HG03442 (cell line): ENCODE measurements around the gene PCSK6.

Source experiments
- ATAC-seq: cut with Tn5 transposase; IDR thresholded peaks from one replicate; pipeline ENCODE4 v1.9.1; 2021; ENCODE audit warnings: mild to moderate bottlenecking, moderate library complexity; ENCODE audit not compliant: unreplicated experiment

The PCSK6 gene

DNA sequence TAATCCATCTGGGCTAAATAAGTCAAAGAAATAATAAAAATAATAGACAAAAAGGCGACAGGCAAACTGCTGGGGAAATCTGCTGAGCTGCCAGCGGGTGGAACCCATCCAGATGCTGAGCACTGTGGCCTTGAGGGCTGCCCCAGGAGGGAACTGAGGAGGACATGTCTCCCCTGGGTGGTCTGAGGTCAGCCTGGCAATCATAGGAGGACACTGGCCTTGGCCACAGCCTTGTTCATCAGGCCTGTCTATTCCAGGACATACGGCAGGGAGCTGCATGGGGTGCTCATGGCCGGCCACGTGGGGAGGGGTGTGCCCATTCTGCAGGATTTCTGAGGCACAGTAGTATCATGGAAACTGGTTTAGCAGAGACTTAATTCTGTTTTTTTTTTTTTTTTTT, 173.0 kb downstream of the PCSK6 start:
- ATAC-seq, result no peak

DNA sequence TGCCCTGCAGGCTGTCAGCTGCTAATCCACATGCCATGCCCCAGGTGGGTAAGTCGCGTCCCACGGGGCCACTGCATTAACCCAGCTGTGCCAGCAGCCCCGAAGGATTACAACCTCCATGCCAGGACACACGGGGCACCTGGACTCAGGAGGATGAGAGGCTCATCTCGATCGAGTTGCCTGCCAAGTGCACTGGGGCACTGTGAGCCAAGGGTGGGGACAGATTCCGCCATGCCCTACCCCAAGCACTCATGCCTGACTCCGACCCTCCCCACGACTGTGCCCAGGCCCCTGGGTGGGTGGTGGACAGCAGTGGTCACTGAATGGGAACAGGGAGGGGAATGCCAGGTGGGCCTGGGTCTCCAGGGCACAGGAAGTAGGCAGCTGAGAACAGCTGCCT, 173.8 kb downstream of the PCSK6 start:
- ATAC-seq, result no peak

DNA sequence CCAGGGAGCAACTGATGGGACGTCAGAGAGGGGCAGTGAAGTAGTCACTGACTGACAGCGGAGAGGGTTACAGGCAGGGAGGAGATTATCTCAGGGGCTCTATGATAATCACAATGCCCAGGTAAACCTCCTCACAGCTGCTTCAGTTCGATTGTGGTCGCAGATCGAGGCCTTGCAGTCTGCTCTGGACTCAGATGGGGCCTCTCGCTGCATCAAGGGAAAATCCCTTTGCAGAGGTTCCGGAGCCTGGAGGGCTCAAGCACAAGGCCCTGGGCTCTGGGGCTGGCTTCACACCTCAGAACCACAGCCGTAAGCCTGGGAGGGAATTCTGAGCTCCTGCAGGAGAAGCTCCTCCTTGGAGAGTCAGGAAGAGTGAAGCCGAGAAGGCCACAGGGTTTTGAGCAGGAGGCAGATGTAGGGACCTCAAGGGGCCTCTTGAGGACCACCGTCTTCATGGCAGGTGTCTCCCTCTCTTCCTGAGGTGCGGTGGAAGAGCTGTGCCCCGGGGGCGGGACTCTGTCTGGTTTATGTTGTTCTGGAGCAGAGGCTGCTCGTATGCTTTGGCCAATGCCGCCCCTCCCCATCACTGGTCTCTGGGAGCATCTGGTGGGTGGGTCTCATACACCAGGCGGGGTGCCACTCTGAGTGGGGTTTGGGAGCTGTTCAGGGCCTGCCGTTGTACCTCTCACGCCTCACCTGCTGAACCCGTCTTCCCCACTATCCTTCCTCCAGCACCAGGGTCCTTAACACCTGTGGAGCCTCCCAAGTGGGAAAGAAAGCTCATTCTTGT, 175.0 kb downstream of the PCSK6 start:
- no peak for ATAC-seq

DNA sequence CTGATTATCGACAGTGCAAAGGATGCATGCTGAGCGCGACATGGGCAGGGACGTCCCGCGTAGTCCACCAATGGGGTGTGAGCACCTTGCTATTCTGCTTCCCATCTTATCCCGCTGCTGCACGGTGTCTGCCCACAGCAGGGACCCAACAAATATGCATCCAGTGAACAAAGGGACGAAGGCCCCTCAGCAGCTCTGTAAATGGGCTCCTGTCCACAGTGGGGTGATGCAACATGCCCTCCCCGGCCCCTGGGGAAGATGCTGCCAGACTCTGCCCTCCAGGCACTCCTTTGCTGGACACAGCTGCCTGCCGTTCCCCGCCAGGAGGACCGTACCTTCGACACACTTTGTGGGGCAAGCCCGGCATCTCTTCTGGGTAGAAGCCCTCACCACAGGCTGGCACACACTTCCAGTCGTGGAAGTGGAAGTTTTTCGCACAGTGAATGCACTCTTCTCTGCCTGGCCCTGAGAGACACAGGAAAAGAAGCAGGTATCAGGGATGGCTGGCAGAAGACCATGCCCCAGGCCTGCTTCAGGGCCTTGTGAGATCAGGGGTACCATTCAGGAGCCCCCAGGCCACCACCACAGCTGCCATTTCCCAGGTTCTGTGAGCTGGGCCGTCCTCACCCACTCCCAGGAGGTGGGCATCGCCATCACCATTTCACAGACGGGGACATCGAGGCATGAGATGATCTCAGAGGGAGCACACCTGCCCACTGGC, 176.3 kb downstream of the PCSK6 start:
- no peak for ATAC-seq

DNA sequence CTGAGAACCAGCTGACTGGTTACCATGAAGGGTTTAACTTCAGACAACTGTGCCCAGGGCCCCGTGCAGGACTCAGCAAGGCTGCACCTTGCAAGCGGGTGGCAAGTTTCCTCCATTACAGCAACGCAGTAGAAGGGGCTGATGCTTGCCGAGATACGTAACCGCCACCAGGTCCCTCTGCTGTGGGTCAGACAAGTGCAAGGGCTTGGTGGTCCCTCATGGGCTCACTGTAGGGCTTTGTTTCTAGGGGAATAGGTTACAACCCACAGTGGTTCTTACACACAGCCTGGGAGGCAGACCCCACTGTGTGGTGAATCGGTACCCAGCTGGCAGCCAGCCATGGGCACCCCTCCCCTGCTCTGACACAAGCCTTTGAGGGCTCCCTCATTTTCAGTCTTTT, 179.0 kb downstream of the PCSK6 start:
- no peak for ATAC-seq

DNA sequence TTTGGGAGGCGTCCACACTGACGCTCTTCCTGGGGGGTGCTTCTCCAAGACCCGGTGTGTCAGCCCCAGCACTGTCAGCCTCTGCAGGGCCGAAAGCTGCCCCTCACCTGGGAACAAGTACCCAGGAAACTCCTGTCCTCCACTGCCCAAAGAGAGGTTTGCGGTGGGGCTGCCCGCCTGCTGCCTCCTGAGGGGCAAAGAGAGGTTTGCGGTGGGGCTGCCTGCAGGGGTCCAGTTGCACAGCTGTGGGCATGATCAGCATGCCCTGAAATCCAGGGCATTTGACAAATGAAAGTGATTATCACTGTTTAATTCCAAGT, 179.4 kb downstream of the PCSK6 start:
- ATAC-seq, result no peak

DNA sequence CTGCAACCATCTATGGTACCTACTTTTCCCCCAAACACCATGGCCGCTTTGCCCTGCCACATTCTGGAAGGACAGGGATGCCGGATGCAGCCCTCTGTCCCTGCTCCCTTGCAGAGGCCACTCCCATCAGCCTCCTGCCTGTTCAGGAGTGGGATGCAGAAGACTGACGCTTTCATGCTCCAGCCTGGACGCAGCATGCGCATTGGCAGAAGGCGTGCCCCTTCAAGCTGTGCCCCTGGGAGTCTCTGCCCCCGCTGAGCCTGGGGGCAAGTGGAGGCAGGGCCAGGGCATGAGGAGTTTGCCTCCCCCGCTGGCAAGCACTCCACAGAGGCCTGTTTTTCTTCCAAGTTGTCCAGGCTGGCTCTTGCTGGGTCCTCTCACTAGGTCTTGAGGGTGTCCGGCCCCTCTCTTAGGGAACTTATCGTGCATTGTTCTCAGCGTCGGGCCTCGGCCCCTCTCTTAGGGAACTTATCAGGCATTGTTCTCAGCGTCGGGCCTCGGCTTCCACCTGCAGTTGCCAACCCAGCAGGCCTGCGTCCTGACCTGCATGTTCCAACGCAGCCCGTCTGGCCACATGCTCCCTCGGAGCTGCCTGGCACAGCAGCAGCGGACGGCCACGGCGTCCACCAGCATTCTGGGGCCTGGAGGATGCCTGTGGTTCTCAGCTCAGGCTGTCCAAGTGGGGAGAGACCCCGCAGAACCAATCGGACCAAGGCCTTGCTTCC, 179.9 kb downstream of the PCSK6 start:
- ATAC-seq, result no peak

DNA sequence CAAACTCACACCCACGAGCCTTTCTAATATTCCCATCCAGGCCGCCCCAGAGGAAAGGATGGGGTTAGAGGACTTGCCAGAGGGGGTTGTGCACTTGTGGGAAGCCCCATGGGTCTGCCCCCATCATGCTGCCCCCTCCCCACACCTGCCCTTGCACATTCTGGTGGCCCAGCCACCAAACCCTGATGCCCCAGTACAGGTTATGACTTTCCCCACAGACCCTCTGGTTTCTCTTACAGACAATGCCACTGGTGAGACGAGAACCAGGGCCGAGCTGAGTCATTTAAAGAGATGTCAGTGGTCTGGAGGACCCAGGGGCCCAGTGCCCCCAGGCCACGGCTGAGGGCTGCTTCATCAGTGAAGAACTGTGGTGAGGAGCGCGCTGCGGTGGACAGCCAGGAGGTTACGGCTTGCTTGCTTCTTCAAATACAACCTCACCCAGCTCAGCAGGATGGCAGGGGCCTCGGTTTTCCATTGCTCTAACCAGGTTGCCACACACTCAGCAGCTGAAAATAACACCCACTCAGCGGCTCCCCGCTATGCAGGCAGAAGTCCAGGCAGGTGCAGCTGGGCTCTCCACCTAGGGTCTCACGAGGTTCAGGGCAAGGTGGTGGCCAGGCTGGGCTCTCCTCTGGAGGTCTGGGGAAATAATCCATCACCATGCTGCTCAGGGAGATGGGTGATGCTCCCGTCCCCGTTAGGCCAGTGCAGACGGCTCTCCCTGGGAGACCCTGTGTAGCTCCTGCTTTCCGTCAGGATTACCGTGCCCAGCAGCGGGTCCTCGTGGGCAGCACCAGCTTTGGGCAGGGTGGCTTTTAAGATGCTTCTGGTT, 180.7 kb downstream of the PCSK6 start:
- no peak for ATAC-seq

DNA sequence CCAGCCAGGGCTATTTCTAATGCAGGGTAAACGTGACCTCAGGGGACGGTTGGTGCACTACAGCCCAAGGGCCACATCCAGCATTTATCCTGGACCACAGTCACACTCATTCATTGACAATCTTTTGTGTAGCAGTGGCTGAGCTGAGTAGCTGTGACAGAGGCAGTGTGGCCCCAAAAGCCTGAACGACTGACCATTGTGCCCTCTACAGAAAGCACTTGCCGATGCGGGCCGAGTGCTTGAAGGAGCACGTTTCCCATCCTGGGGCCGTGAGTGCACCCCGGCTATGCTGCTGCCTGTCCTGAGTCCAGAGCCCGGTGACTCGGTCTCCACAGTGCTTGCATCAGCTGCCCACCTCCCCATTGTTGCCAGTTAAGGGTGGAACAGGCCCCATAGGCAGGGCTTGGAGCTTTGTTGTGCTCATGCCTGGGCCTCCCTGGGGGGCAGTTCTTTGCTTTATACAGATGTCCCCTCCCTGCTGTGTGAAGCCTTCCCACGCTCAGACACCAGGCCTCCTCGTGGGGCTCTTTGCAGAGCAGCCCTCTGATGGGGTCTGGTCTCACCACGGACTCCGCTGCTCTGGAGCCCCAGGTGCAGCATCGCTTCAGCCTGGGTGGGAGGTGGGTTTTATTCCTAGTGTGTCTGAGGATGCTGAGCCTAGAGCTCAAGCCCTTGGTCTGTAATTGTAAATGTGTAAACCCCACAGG, 181.5 kb downstream of the PCSK6 start:
- no peak for ATAC-seq

DNA sequence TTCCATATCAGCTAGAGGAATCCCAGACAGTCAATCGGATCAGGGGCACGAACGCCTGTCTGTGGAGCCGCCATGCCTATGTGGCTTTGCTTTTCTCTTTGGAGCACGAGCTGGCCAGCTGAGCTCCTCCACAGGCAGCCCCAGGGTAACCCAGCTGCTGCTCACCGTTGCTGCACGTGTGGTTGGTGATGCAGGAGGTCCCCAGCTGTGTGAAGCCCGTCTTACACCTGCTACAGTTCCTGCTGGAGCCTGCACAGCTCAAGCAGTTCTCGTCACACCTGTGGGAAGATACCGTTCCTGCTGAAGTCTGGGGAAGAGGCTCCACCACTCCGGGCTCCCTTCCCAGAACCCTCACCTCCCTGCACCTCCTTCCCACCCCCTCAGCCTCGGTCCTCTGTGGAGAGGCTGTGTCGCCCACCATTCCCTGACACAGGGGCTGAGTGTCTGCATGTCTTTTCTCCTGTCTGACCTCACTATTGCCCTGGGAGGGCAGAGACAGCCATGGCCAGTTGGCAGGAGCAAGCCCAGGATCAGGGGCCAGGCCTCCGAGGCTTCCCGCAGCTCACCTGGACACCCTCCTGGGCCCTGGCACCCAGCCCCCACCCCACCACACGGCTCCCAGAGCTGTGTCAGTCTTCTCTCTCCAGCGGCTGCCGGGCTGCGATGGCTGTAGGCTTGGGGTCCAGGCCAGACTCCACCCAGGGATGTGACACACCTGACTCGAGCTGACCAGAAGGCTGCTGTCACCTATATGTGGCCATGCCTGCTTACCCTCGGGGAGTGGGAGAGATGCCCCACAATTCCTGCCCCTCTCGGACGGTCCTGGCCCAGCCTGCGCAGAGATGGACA, 182.2 kb downstream of the PCSK6 start:
- no peak for ATAC-seq

DNA sequence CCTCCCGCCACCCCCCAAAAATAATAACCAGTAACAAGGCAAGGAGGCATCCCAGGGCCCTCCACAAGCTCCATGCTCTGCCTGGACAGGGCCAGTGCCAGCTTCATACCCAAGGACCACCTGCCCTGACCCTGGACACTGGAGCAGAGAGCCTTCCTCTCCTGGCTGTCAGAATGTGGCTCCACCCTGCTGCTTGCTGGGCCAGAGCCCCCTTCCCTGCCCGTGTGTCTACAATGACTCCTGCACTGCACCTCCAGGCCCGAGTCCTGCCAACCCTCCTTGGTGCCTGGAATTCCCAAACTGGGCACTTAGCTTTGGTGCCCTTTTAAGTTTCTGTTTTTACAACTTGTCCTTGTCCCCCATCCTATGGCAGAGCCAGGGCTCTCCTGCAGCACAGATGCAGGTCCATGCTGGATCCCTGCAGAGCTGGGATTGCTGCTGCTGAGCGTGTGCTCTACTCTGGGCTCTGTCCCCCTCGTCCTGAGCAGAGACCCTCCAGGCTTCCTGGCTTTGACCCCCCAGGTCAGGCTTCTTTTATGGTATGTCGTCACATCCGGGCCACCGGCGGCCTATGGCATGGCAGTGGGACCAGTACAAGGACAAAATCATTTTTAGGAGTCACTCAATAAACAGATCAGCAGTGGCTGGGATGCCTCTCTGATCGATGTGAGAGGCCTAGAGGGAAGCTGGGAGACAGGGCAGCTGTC, 183.0 kb downstream of the PCSK6 start:
- no peak for ATAC-seq

DNA sequence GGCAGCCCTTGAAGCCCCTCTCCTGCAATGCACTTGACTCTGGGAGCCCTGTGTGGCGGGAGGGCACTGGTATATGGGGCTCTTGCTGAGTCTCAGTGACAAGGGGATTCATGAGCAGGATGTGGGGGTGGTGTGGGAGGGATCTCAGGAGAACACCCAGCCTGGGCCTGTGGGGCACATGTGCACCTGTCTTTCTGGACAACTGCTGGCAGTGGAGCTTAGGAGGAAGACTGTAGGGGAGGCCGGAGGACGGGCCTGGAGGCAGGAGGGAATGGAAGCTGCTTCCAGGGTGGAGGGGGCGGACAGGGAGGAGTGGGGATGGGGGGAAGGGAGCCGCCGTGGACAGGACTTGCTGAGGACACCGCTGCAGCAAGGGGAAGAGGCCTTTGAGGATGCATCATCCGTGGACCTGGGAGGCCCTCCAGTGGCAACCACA, 183.7 kb downstream of the PCSK6 start:
- ATAC-seq, result no peak

DNA sequence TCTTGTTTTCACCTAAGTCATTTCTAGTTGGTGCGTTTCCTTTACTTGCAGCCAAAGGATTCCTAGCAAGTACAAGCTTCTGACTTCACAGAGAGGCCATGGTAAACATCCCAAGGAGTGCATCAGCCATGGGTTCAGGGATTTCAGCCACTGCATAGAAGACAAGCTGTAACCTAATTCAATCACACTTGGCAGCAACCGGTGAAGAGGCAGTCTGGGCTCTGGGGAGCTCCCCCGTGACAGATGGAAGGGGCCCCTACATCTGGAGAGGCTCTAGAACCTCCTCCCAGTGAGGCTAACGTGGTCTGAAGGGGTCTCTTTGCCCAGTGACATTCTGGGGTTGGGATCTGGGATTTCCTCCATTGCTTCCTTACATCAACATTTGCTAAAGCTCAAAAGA, 186.1 kb downstream of the PCSK6 start:
- no peak for ATAC-seq

DNA sequence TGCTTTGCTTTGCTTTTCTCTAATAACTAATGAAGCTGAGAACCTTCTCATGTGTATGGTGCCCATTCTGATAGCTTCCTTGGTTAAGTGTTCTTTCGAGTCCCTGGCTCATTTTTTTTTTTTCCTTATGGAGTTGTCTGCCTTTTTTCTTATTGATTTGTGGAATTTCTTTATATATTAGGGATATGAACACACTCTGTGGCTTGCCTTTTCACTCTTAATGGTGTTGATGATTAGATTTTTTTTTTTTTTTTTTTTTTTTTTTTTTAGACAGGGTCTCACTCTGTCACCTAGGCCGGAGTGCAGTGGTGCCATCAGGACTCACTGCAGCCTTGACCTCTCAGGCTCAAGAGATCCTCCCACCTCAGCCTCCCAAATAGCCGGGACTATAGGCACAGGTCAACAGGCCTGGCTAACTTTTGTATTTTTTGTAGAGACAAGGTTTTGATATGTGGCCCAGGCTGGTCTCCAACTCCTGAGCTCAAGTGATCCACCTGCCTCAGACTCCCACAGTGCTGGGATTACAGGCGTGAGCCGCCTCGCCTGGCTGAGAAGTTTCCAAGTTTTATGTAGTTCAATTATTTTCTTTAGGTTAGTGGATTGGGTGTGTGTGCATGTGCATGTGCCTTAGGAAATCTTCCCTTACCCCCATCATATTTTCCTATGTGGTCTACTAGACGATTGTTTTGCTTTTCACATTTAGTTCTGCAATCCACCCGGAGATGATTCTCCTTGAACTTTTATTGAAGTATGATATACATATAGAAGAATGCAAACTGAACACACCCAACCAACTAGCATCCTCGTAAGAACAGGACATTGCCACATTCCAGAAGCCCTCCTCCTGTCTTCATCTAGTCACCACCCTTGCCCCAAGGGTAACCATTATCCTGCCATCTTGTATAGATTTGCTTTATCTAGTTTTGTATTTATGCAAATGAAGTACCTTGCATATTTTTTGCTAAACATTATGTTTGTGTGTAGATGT, 192.8 kb downstream of the PCSK6 start:
- ATAC-seq, result no peak

DNA sequence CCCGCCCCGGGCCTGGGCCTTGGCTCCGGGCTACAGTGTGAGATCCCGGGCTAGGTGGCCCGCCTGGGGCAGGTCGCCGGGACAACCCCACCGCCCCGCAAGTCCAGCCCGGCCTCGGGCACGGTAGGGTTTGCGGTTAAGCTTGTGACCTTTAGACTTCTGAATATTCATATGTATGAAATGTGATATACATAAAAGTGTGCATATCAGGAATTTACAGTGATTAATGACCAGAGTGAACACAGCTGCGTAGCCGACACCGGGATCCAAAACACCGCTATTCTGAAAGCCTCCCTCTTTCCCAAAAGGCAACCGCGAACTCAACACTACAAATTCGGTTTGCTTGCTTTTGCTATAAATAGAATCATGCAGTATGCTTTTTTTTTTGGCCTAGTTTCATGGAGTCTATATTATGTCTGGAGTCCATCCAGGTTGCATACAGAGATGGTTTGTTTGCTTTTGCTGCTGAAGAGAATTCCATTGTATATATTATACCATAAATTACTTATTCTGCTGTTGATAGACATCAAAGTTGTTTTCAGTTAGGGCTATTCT, 193.8 kb downstream of the PCSK6 start:
- no peak for ATAC-seq

DNA sequence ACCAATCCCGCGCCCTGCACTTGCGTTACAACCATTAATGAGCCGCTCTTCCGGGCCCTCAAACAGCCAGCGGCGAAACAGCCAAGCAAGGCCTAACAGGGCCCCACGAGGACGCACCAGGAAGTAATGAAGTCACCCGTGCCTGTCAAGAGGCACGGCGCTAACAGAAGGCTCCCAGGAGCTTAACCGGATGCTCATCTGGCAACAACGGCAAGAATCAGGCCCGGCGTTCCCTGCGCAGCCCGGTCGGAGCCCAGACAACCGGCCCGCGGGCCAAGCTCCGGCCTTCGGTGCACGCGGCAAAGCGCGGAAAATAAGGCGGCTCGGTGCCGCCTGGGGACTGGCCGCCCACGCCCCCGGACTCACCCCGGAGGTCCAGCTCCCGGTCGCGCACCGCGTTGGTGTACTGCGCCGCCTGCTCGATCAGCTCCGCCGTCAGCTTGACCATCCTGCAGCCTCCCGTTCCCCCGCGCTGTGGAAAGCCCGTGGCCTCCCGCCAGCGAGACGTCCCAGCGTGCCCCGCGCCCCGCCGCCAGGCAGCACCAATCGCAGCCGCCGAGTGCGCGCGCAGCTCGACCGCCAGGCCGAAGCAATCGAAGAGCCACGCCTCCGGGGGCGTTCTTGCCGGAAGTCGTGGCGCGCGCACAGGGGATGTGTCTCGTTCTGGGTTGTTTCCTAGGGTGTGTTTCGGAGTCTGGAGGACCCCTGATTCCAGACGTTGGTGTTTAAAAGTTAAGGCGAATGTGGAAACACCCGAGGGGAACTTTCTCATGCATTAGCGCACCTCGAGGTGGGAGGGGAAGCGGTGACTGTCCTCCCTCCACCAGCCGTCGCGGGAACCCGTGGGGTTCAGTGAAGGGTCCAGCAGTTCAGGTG, 194.5 kb downstream of the PCSK6 start, which contains the start of gene SNRPA1:
TSS of gene SNRPA1 (minus strand) at position 518 of the 876 bp plus-strand sequence. CDS start at position 448, 70 bp downstream.
- peak; percentile 72 for ATAC-seq
